K562 (cell line): ENCODE measurements around the gene RDH16. TPM values are rescaled to one million over a fixed set of nuclear protein-coding genes. Genes with fewer than 3 reads are reported as not detected.

Source experiments
- ARID1B ChIP-seq: fragments of 450-650 bp; IDR thresholded peaks from 2 replicates; pipeline ENCODE4 v1.6.1; 2016; ENCODE audit warnings: antibody characterized with exemption, mild to moderate bottlenecking, inconsistent platforms
- DPF2 ChIP-seq: fragments of 450-650 bp; IDR thresholded peaks from 2 replicates; pipeline ENCODE4 v1.6.1; 2016
- EHMT2 ChIP-seq: fragments of 450-650 bp; IDR thresholded peaks from 2 replicates; pipeline ENCODE4 v1.6.1; 2018; ENCODE audit warnings: antibody characterized with exemption
- EP300 ChIP-seq: IDR thresholded peaks from 2 replicates; pipeline ENCODE4 v1.6.1; 2012; ENCODE audit warnings: low read length, improper control_type of control experiment
- GABPA ChIP-seq: fragments of 200-800 bp; sonication (Bioruptor generic); conservative IDR thresholded peaks from 2 replicates; pipeline ENCODE4 v1.6.1; 2016; ENCODE audit warnings: low read depth, missing genetic modification characterization, missing compliant biosample characterization
- MAFK ChIP-seq: IDR thresholded peaks from 2 replicates; pipeline ENCODE4 v1.6.1; 2011; ENCODE audit warnings: low read length, improper control_type of control experiment
- POLR2B ChIP-seq: fragments of 450-650 bp; IDR thresholded peaks from 2 replicates; pipeline ENCODE4 v1.6.1; 2018; ENCODE audit warnings: low read depth; ENCODE audit not compliant: partially characterized antibody
- RBM17 ChIP-seq: fragments of 200-400 bp; formaldehyde crosslinking; IDR thresholded peaks from 2 replicates; pipeline ENCODE4 v1.6.1; 2017; ENCODE audit warnings: low read depth, mild to moderate bottlenecking, low read length, borderline replicate concordance
- RBM39 ChIP-seq: fragments of 200-400 bp; formaldehyde crosslinking; optimal IDR thresholded peaks from 2 replicates; pipeline ENCODE3; 2018; ENCODE audit warnings: low read depth, low read length
- TAF9B ChIP-seq: fragments of 450-650 bp; IDR thresholded peaks from 2 replicates; pipeline ENCODE4 v1.6.1; 2018; ENCODE audit warnings: mild to moderate bottlenecking; ENCODE audit not compliant: partially characterized antibody
- TRIM28 ChIP-seq: fragments of 450-650 bp; IDR thresholded peaks from 2 replicates; pipeline ENCODE4 v1.6.1; 2017
- ZBTB40 ChIP-seq, 2 experiments: fragments of 450-650 bp in 1 of 2; sonication (generic) in 1 of 2; formaldehyde crosslinking in 1 of 2; IDR thresholded peaks; 2 replicates each; pipeline versions ENCODE4 v1.7.1 to v1.9.0; 2016 to 2022; ENCODE audit warnings: inconsistent platforms in 1 of 2, mild to moderate bottlenecking in 1 of 2, missing genetic modification reagents in 1 of 2
- ZNF592 ChIP-seq: fragments of 450-650 bp; IDR thresholded peaks from 2 replicates; pipeline ENCODE4 v1.6.1; 2017; ENCODE audit warnings: antibody characterized with exemption, mild to moderate bottlenecking
- ZNF695 ChIP-seq: fragments of 450-650 bp; formaldehyde crosslinking; IDR thresholded peaks from 2 replicates; pipeline ENCODE4 v1.4.0; 2020; ENCODE audit warnings: mild to moderate bottlenecking, moderate library complexity
- ZNF76 ChIP-seq: fragments of 250-450 bp; sonication (Bioruptor Pico); IDR thresholded peaks from 2 replicates; pipeline ENCODE4 v1.4.0; 2020; ENCODE audit warnings: mild to moderate bottlenecking, moderate library complexity, borderline replicate concordance
- polyA plus RNA-seq, 8 experiments: library from polyadenylated mRNA; depleted of rRNA in 4 of 8; stranded (reverse) in 5 of 8; unstranded in 3 of 8; fragments of >200 nt; fragmentation: Nextera tagmentation in 2 of 8; fragmentation: Illumina TruSeq in 1 of 8; extraction: Ambion mirVana in 2 of 8; extraction: Trizol in 1 of 8; gene quantifications; 2 replicates each; pipeline versions ENCODE4 v1.2.1 to v1.2.3, GENCODE V29; 2011 to 2014; ENCODE audit warnings: inconsistent platforms in 1 of 8, missing spikeins in 1 of 8
- total RNA-seq, 7 experiments: library from RNA; depleted of rRNA in 6 of 7; stranded (reverse); fragments of >200 nt in 6 of 7; fragmentation: Illumina TruSeq in 2 of 7; extraction: Trizol in 2 of 7; gene quantifications; 2 replicates each; pipeline versions ENCODE4 v1.2.1 to v1.2.3, GENCODE V29; 2011 to 2021; ENCODE audit warnings: low replicate concordance in 1 of 7

RDH16 gene
- total and polyA plus RNA-seq, 9 of the 15 experiments (the other 6 are each of a cell fraction or from before 2014, with no cell fraction given) = 0.11 to 0.52 (median 0.22) TPM; not detected in 1

- TF ChIP-seq ZBTB40 (IDR thresholded peaks at IDR 0.05) (no peak), ZBTB40 (CRISPR knock-in tag; IDR thresholded peaks at IDR 0.05) (no peak), POLR2B (peak; percentile 32), ZNF592 (peak; percentile 75; the same call in 1 of the 2 replicates), ZNF76 (CRISPR knock-in tag) (no peak), TAF9B (peak; percentile 47), RBM39 (no peak), EP300 (peak; percentile 90), EHMT2 (no peak), TRIM28 (no peak), MAFK (0 out of 2 replicates have a peak, but pooled peaks have one; percentile 11), ZNF695 (CRISPR knock-in tag) (no peak), GABPA (tag) (peak; percentile 25; the same call in 1 of the 2 replicates), DPF2 (peak; percentile 48), ARID1B (peak; percentile 48; the same call in 1 of the 2 replicates), RBM17 (no peak)
Measured at GRCh38 chr12:56931474-56931978, 25.9 kb downstream of the RDH16 start (continued).
